ENCODE measurements around the gene STUM. TPM values are rescaled to one million over a fixed set of nuclear protein-coding genes. Genes with fewer than 3 reads are reported as not detected.
"Not testable (repeated sequence)": the region's sequence is repeated elsewhere in the genome, so short reads cannot be mapped to it uniquely, and the experiment has no call there.

STUM gene, protein sequence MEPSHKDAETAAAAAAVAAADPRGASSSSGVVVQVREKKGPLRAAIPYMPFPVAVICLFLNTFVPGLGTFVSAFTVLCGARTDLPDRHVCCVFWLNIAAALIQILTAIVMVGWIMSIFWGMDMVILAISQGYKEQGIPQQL
- total RNA-seq, result not detected
- under 1 TPM in 1 of 2 donors, not detected in 1; 0.03 TPM for polyA plus RNA-seq

DNA sequence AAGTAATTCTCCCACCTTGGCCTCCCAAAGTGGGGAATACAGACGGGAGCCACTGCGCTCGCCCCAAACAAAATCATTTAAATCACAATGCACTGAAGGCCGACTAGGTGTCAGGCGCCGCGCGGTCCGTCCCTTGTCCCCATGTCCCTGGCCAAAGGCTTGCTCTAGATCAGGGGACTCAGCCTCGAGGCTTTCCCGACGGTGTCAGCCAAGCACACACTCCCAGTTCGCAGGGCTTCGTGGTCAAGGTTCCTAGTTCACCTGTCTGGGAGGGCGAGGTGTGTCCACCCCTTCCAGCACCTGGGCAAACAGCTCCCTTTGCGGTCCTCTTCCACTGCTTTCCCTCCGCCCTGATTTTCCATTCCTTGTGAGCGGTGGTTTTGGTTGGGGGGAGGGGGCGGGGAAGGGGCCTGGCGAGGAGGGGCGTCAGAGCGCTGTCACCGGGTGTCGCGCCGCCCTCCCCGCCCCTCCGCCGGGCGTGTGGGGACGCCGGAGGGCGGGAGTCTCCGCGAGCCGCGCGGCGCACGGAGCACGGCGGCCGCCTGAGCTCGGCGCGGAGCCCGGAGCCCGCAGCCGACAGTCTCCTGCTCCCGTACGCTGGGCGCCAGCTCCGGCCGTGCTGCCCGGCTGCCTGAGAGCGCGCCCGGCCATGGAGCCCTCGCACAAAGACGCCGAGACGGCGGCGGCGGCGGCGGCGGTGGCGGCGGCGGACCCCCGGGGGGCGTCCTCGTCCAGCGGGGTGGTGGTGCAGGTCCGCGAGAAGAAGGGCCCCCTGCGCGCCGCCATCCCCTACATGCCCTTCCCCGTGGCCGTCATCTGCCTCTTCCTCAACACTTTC is at the start of gene STUM:
STUM (plus strand) TSS at position 509 of the 838 bp plus-strand sequence; CDS start at position 650, 141 bp downstream.
- H3K27ac Mint-ChIP-seq, result no peak within 1 kb of the TSS
- CTCF ChIA-PET (ENCODE audit: partially characterized antibody), result interaction anchor here (0.6 to 3.9 kb wide), 10 partner anchors 10 to 919 kb away, joined by 3 to 25 read pairs (median 5); no protein-coding TSS in a partner anchor
- Histone ChIP-seq H3K4me3 (ENCODE audit: low read length in 2 of 2) (peak within 1 kb of the TSS in 1 of 2 donors; percentile 38), H3K36me3 (ENCODE audit: insufficient read depth, low read length) (no peaks in the 10 kb centered on the region), H3K27me3 (ENCODE audit: insufficient read depth, low read length) (peaks cover 17% of the 10 kb centered on the region), H3K9me3 (ENCODE audit: control insufficient read depth in 1 of 2, low read length in 2 of 2) (no peaks in the 10 kb centered on the region), H3K4me1 (ENCODE audit: insufficient read depth, low read length) (peaks cover 22% of the 10 kb centered on the region), H3K27ac (ENCODE audit: low read depth, low read length) (no peak within 1 kb of the TSS)
- intact Hi-C loops (cut with micrococcal nuclease), result loop anchor here (5.0 kb wide), 1 partner anchor 279 kb away; no protein-coding TSS in a partner anchor
- H3K4me1 Mint-ChIP-seq, result peaks cover 10 to 21% (median 14%) of the 10 kb centered on the region in 4 donors
- H3K9me3 Mint-ChIP-seq, result peaks cover 0 to 1% (median 0%) of the 10 kb centered on the region in 8 donors
- H3K4me3 Mint-ChIP-seq, result peak within 1 kb of the TSS; percentile 65 to 87 (median 84)
- peak in 4 of 5 donors; percentile 7 to 25 (median 20) for DNase-seq
- H3K27me3 Mint-ChIP-seq, result peaks cover 26 to 39% of the 10 kb centered on the region in 2 donors
- H3K36me3 Mint-ChIP-seq, result no peaks in the 10 kb centered on the region
- POLR2A ChIA-PET (ENCODE audit: partially characterized antibody), result interaction anchor here (0.8 to 2.3 kb wide), 2 partner anchors 104 to 391 kb away, joined by 3 to 8 read pairs; partner anchors contain the start of gene COQ8A

DNA sequence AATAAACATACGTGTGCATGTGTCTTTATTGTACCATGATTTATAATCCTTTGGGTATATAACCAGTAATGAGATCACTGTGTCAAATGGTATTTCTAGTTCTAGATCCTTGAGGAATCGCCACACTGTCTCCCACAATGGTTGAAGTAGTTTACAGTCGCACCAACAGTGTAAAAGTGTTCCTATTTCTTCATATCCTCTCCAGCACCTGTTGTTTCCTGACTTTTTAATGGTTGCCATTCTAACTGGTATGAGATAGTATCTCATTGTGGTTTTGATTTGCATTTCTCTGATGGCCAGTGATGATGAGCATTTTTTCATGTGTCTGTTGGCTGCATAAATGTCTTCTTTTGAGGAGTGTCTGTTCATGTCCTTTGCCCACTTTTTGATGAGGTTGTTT is 48.9 kb upstream of the STUM start:
- intact Hi-C loops (cut with micrococcal nuclease); H3K27ac Mint-ChIP-seq; H3K9me3 ChIP-seq (ENCODE audit: control insufficient read depth in 1 of 2, low read length in 2 of 2); H3K4me3 ChIP-seq (ENCODE audit: low read length in 2 of 2); H3K4me3 Mint-ChIP-seq; CTCF ChIA-PET (ENCODE audit: partially characterized antibody); H3K27ac ChIP-seq (ENCODE audit: low read depth, low read length); H3K4me1 Mint-ChIP-seq; H3K4me1 ChIP-seq (ENCODE audit: insufficient read depth, low read length); H3K27me3 ChIP-seq (ENCODE audit: insufficient read depth, low read length); DNase-seq; POLR2A ChIA-PET (ENCODE audit: partially characterized antibody); H3K36me3 ChIP-seq (ENCODE audit: insufficient read depth, low read length); H3K36me3 Mint-ChIP-seq: not testable (repeated sequence)
- peaks cover 19 to 34% of the 10 kb centered on the region in 2 donors for H3K27me3 Mint-ChIP-seq
- peaks cover 0 to 11% (median 0%) of the 10 kb centered on the region in 8 donors for H3K9me3 Mint-ChIP-seq

DNA sequence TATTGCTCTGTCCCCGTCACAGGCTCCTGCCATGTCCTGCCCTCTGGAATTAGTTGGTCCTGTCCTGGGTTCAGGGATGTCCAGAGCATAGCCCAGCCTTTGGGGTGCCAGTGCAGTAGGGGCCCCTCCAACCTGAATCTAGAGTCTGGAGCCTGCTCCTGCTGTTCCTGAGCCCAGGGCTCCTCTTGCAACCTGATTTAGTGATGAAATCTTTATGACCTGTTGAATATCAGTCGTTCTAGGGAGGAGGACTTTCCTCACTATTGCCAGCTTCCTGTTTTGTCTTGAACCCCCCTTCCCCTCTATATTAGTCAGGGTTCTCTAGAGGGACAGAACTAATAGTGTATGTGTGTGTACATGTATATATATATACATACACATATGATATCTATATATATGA is 42.5 kb upstream of the STUM start:
- no peaks in the 10 kb centered on the region for H3K4me1 ChIP-seq (ENCODE audit: insufficient read depth, low read length)
- H3K9me3 Mint-ChIP-seq, result peaks cover 0 to 6% (median 0%) of the 10 kb centered on the region in 8 donors

DNA sequence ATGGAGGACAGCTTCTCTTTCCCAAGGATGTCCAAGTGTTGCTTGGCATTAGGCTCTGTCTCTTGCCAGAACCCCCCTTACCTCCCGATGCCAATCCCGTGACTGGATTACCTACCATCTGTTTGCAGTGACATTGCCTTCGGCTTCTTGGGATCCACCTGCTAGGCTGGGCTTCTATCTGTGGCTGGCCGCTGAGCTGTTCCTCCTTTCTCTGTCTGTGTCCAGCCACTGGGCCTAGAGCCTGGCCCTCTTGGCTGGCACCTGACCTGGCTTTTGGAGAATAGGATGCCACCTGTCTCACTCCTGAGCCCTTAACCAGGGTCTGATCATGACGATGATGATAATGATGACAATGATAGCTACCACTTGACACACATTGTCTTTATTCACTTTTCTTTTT is 41.6 kb upstream of the STUM start:
- POLR2A ChIA-PET (ENCODE audit: partially characterized antibody), result no interaction called here

More for the DNA sequence above, 42.5 kb upstream of the STUM start:
- Mint-ChIP-seq H3K27me3 (peaks cover 28 to 47% of the 10 kb centered on the region in 2 donors), H3K36me3 (no peaks in the 10 kb centered on the region), H3K27ac (no peak overlapping the region), H3K4me3 (no peak overlapping the region), H3K4me1 (no peaks in the 10 kb centered on the region)
- ChIA-PET CTCF (ENCODE audit: partially characterized antibody) (interaction anchor here (1.1 kb wide), 1 partner anchor 103 kb away, joined by 4 read pairs; no protein-coding TSS in a partner anchor), POLR2A (ENCODE audit: partially characterized antibody) (no interaction called here)
- Histone ChIP-seq H3K9me3 (ENCODE audit: control insufficient read depth in 1 of 2, low read length in 2 of 2) (no peaks in the 10 kb centered on the region), H3K4me3 (ENCODE audit: low read length in 2 of 2) (no peak overlapping the region), H3K27me3 (ENCODE audit: insufficient read depth, low read length) (peaks cover 7% of the 10 kb centered on the region), H3K27ac (ENCODE audit: low read depth, low read length) (no peak overlapping the region), H3K36me3 (ENCODE audit: insufficient read depth, low read length) (no peaks in the 10 kb centered on the region)
- no peak for DNase-seq
- intact Hi-C loops (cut with micrococcal nuclease), result no loop called here

DNA sequence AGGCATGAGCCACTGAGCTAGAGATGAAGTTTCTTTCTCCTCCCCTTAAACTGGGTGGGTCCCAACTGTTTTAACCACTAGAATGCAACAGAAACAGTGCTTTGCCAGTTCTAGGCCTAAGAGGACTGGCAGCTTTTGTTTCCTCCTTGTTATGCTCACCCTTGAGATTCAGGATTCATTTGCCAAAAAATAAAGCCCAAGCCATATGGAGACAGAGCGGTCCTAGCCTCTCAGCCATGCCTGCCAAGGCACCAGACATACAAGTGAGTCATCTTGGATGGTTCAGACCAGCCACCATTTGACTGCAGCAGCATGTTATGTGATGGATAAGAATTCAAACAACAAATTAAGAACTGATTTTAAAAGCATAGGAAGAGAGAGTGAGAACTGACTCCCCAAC is 38.1 kb upstream of the STUM start:
- no peak overlapping the region for H3K4me3 ChIP-seq (ENCODE audit: low read length in 2 of 2)
- Mint-ChIP-seq H3K27me3 (peaks cover 15 to 30% of the 10 kb centered on the region in 2 donors), H3K4me3 (no peak overlapping the region), H3K4me1 (no peaks in the 10 kb centered on the region), H3K27ac (no peak overlapping the region), H3K36me3 (no peaks in the 10 kb centered on the region), H3K9me3 (peaks cover 0 to 1% (median 0%) of the 10 kb centered on the region in 8 donors)
- H3K27me3 ChIP-seq (ENCODE audit: insufficient read depth, low read length), result peaks cover 5% of the 10 kb centered on the region
- no peak for DNase-seq
- CTCF ChIA-PET (ENCODE audit: partially characterized antibody), result interaction anchor here (0.9 kb wide), 1 partner anchor 18 kb away, joined by 3 read pairs; no protein-coding TSS in a partner anchor
- no peaks in the 10 kb centered on the region for H3K9me3 ChIP-seq (ENCODE audit: control insufficient read depth in 1 of 2, low read length in 2 of 2)
- intact Hi-C loops (cut with micrococcal nuclease), result no loop called here
- H3K36me3 ChIP-seq (ENCODE audit: insufficient read depth, low read length), result no peaks in the 10 kb centered on the region
- no peaks in the 10 kb centered on the region for H3K4me1 ChIP-seq (ENCODE audit: insufficient read depth, low read length)
- H3K27ac ChIP-seq (ENCODE audit: low read depth, low read length), result no peak overlapping the region
- POLR2A ChIA-PET (ENCODE audit: partially characterized antibody), result no interaction called here

More for the DNA sequence above, 41.6 kb upstream of the STUM start:
- intact Hi-C loops (cut with micrococcal nuclease), result no loop called here
- DNase-seq, result no peak
- peaks cover 0 to 6% (median 0%) of the 10 kb centered on the region in 8 donors for H3K9me3 Mint-ChIP-seq
- Histone ChIP-seq H3K27me3 (ENCODE audit: insufficient read depth, low read length) (peaks cover 7% of the 10 kb centered on the region), H3K4me3 (ENCODE audit: low read length in 2 of 2) (no peak overlapping the region), H3K27ac (ENCODE audit: low read depth, low read length) (no peak overlapping the region), H3K36me3 (ENCODE audit: insufficient read depth, low read length) (no peaks in the 10 kb centered on the region), H3K9me3 (ENCODE audit: control insufficient read depth in 1 of 2, low read length in 2 of 2) (no peaks in the 10 kb centered on the region), H3K4me1 (ENCODE audit: insufficient read depth, low read length) (no peaks in the 10 kb centered on the region)
- H3K27ac Mint-ChIP-seq, result no peak overlapping the region
- H3K4me3 Mint-ChIP-seq, result no peak overlapping the region
- no peaks in the 10 kb centered on the region for H3K36me3 Mint-ChIP-seq
- H3K4me1 Mint-ChIP-seq, result no peaks in the 10 kb centered on the region
- CTCF ChIA-PET (ENCODE audit: partially characterized antibody), result interaction anchor here (1.1 kb wide), 1 partner anchor 50 kb away, joined by 4 read pairs; no protein-coding TSS in a partner anchor
- peaks cover 27 to 43% of the 10 kb centered on the region in 2 donors for H3K27me3 Mint-ChIP-seq

DNA sequence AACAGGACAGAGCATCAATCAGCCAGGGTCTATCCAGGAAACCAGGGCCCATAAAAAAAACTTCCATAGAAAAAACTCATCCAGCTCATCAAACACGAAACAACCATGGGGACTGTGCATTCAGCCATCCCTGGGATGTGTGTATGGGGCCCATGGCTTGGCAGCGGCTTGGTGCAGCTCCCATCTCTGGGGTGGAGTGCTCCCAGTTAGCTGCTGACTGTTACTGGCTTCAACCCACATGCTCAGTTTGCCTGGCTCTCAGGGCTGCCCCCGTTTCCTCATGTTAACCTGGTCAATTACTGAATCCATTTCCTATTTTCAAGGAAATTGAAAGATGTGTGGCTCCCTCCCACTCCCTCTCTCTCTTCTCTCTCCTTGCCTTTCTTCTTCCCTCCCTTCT is 37.3 kb upstream of the STUM start:
- no peaks in the 10 kb centered on the region for H3K4me1 ChIP-seq (ENCODE audit: insufficient read depth, low read length)
- H3K4me1 Mint-ChIP-seq, result no peaks in the 10 kb centered on the region
- peaks cover 0 to 1% (median 0%) of the 10 kb centered on the region in 8 donors for H3K9me3 Mint-ChIP-seq
- H3K4me3 Mint-ChIP-seq, result no peak overlapping the region
- no peaks in the 10 kb centered on the region for H3K9me3 ChIP-seq (ENCODE audit: control insufficient read depth in 1 of 2, low read length in 2 of 2)
- ChIA-PET CTCF (ENCODE audit: partially characterized antibody) (no interaction called here), POLR2A (ENCODE audit: partially characterized antibody) (no interaction called here)
- peaks cover 16 to 24% of the 10 kb centered on the region in 2 donors for H3K27me3 Mint-ChIP-seq
- intact Hi-C loops (cut with micrococcal nuclease), result no loop called here
- DNase-seq, result no peak
- no peak overlapping the region for H3K27ac ChIP-seq (ENCODE audit: low read depth, low read length)
- H3K27me3 ChIP-seq (ENCODE audit: insufficient read depth, low read length), result no peaks in the 10 kb centered on the region
- H3K36me3 Mint-ChIP-seq, result no peaks in the 10 kb centered on the region
- H3K36me3 ChIP-seq (ENCODE audit: insufficient read depth, low read length), result no peaks in the 10 kb centered on the region
- no peak overlapping the region for H3K4me3 ChIP-seq (ENCODE audit: low read length in 2 of 2)
- peak overlapping the region in 1 of 7 donors; percentile 72 for H3K27ac Mint-ChIP-seq

DNA sequence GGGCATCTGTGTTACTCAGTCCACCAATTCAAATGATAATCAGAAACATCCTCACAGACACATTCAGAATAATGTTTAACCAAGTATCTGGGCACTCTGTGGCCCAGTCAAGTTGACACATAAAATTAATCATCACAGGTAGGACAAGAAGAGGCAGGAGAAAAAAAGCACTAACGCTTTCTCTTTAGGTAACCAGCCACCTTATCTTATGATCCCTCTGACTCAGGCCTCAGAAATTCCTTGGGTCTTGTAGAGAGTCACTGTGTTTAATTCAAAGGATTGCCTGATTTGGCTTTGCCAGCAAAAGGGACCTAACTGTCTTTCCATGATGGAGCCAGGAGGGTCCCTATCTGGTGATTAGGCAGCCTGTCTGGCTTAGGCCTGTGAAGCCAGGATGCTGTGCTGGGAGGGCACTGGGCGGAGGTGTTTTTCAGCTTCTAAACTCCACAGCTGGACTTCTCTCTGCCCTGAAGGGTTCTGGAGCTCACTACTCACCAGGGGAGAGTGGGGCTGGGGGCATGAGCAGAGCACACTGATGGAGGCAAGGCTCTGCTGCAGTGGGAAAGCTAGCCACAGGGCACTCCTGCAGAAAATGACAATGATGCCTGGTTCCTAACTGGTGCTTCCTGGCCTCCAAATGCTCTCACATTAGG is 36.4 kb upstream of the STUM start:
- no peak overlapping the region for H3K4me3 ChIP-seq (ENCODE audit: low read length in 2 of 2)
- no peaks in the 10 kb centered on the region for H3K36me3 Mint-ChIP-seq
- intact Hi-C loops (cut with micrococcal nuclease), result no loop called here
- H3K27ac ChIP-seq (ENCODE audit: low read depth, low read length), result no peak overlapping the region
- H3K27me3 ChIP-seq (ENCODE audit: insufficient read depth, low read length), result no peaks in the 10 kb centered on the region
- no peak overlapping the region for H3K27ac Mint-ChIP-seq
- H3K4me1 Mint-ChIP-seq, result no peaks in the 10 kb centered on the region
- no peak for DNase-seq
- no peaks in the 10 kb centered on the region for H3K36me3 ChIP-seq (ENCODE audit: insufficient read depth, low read length)
- H3K9me3 Mint-ChIP-seq, result peaks cover 0 to 1% (median 0%) of the 10 kb centered on the region in 8 donors
- ChIA-PET POLR2A (ENCODE audit: partially characterized antibody) (no interaction called here), CTCF (ENCODE audit: partially characterized antibody) (interaction anchor here (0.8 kb wide), 1 partner anchor 86 kb away, joined by 3 read pairs; no protein-coding TSS in a partner anchor)
- H3K9me3 ChIP-seq (ENCODE audit: control insufficient read depth in 1 of 2, low read length in 2 of 2), result no peaks in the 10 kb centered on the region
- peaks cover 11 to 21% of the 10 kb centered on the region in 2 donors for H3K27me3 Mint-ChIP-seq
- H3K4me3 Mint-ChIP-seq, result no peak overlapping the region
- no peaks in the 10 kb centered on the region for H3K4me1 ChIP-seq (ENCODE audit: insufficient read depth, low read length)

Measured in CD4-positive, alpha-beta memory T cell (primary cell).